Lower lobe of right lung (tissue), 2 donors: ENCODE data around the gene ALAD. TPM values are rescaled to one million over a fixed set of nuclear protein-coding genes. Genes with fewer than 3 reads are reported as not detected.
"Not testable (repeated sequence)": the region's sequence is repeated elsewhere in the genome, so short reads cannot be mapped to it uniquely, and the experiment has no call there.

ENCODE experiments used
- ATAC-seq, 2 donors: fragments of 200-7000 bp; cut with Tn5 transposase; one replicate each; pipeline ENCODE4 v1.9.1; 2020 to 2022; ENCODE audit warnings: mild to moderate bottlenecking in 2 of 2, moderate library complexity in 2 of 2
- DNase-seq: peaks from one replicate; pipeline ENCODE4 v3.0.0-alpha.2; 2020
- H3K27ac ChIP-seq: fragments of 200-600 bp; one replicate; pipeline ENCODE4 v1.8.0; 2022
- H3K27me3 ChIP-seq: fragments of 200-600 bp; one replicate; pipeline ENCODE4 v1.8.0; 2022; ENCODE audit warnings: low read depth
- H3K36me3 ChIP-seq: fragments of 200-600 bp; one replicate; pipeline ENCODE4 v1.8.0; 2022; ENCODE audit warnings: mild to moderate bottlenecking
- H3K4me1 ChIP-seq: fragments of 200-600 bp; one replicate; pipeline ENCODE4 v1.8.0; 2022
- H3K4me3 ChIP-seq: fragments of 200-600 bp; one replicate; pipeline ENCODE4 v1.8.0; 2022; ENCODE audit warnings: mild to moderate bottlenecking
- H3K9me3 ChIP-seq: fragments of 200-600 bp; one replicate; pipeline ENCODE4 v1.8.0; 2022
- CTCF ChIP-seq: fragments of 200-600 bp; IDR thresholded peaks from one replicate; pipeline ENCODE4 v1.8.0; 2022; ENCODE audit warnings: antibody characterized with exemption, mild to moderate bottlenecking
- intact Hi-C: fragments of 100-400 bp; cut with DNase I; formaldehyde crosslinking; loops from one replicate; pipeline ENCODE4 v1.11.0; 2022
- total RNA-seq: library from RNA; stranded (reverse); fragmentation: NEBNext Ultra II Directional; extraction: Animal tissue kit (Norgen Biotek cat#: 25700); gene quantifications from one replicate; pipeline ENCODE4 v1.2.1, GENCODE V29; 2021
- donor health status: DM: no; HTN: yes; CAD: no; lungs with severe emphysema.

ALAD gene
- total RNA-seq, 1 donor from 2014 or later: 32.7 TPM

GRCh38 chr9:113381909-113382411 is 19.1 kb downstream of the ALAD start:
- TF ChIP-seq CTCF: no peak
- no peak for DNase-seq
- H3K27ac ChIP-seq: peak overlapping the region; percentile 1
- peaks cover under 1% of the 10 kb centered on the region for H3K36me3 ChIP-seq
- H3K27me3 ChIP-seq: no peaks in the 10 kb centered on the region
- intact Hi-C loops: no loop called here
- no peak overlapping the region for H3K4me3 ChIP-seq
- no peaks in the 10 kb centered on the region for H3K9me3 ChIP-seq
- no peaks in the 10 kb centered on the region for H3K4me1 ChIP-seq
- peak; percentile 69 to 82 for ATAC-seq

- DNase-seq, H3K9me3 ChIP-seq, ATAC-seq, intact Hi-C loops, H3K4me3 ChIP-seq, H3K27me3 ChIP-seq, H3K4me1 ChIP-seq, H3K36me3 ChIP-seq: not testable (repeated sequence)
- peak overlapping the region; percentile 1 for H3K27ac ChIP-seq
Observed at GRCh38 chr9:113381441-113381840, 19.6 kb downstream of the ALAD start.

- no peak for ATAC-seq
- DNase-seq: no peak
- Histone ChIP-seq H3K9me3 (no peaks in the 10 kb centered on the region), H3K36me3 (no peaks in the 10 kb centered on the region), H3K27ac (no peak overlapping the region), H3K4me3 (no peak overlapping the region), H3K4me1 (no peaks in the 10 kb centered on the region), H3K27me3 (no peaks in the 10 kb centered on the region)
- TF ChIP-seq CTCF: no peak
- intact Hi-C loops: no loop called here
Observed at GRCh38 chr9:113380869-113381378, 20.2 kb downstream of the ALAD start.

- H3K36me3 ChIP-seq, H3K27me3 ChIP-seq, H3K27ac ChIP-seq, H3K4me1 ChIP-seq, DNase-seq, intact Hi-C loops, H3K9me3 ChIP-seq, ATAC-seq, H3K4me3 ChIP-seq: not testable (repeated sequence)
Observed at GRCh38 chr9:113379829-113380210, 21.3 kb downstream of the ALAD start.

GRCh38 chr9:113379094-113379828 is 21.8 kb downstream of the ALAD start:
- H3K27me3 ChIP-seq, ATAC-seq, intact Hi-C loops, H3K4me1 ChIP-seq, H3K9me3 ChIP-seq, DNase-seq, H3K27ac ChIP-seq, H3K36me3 ChIP-seq, H3K4me3 ChIP-seq: not testable (repeated sequence)

GRCh38 chr9:113376634-113377567 is 24.2 kb downstream of the ALAD start, which contains the start of gene HDHD3:
HDHD3 (minus strand) TSS chr9:113376986; CDS start chr9:113374354, 2,632 bp downstream.
- ATAC-seq: peak; percentile 90 to 97
- no peak for TF ChIP-seq CTCF
- Histone ChIP-seq H3K36me3 (peaks cover 9% of the 10 kb centered on the region), H3K4me1 (no peaks in the 10 kb centered on the region), H3K27me3 (no peaks in the 10 kb centered on the region), H3K4me3 (peak within 1 kb of the TSS; percentile 74), H3K27ac (peak within 1 kb of the TSS; percentile 79), H3K9me3 (no peaks in the 10 kb centered on the region)
- intact Hi-C loops: no loop called here
- DNase-seq: peak; percentile 81
